ENCODE measurements around the gene ZNF346. TPM values are rescaled to one million over a fixed set of nuclear protein-coding genes. Genes with fewer than 3 reads are reported as not detected.

The ZNF346 gene
- total and polyA plus RNA-seq, 2 of the 13 experiments (the other 11 are each of a cell fraction or from before 2014, with no cell fraction given) = 8.6 to 19.4 TPM

- TF ChIP-seq HDAC2 (CRISPR knock-in tag; IDR thresholded peaks at IDR 0.05) = peak; percentile 30; the same call in 1 of the 2 replicates
- no peak for TF ChIP-seq ATM (IDR thresholded peaks at IDR 0.05; ENCODE audit: borderline replicate concordance)
- TF ChIP-seq ZBTB25 (CRISPR knock-in tag; IDR thresholded peaks at IDR 0.05) = no peak
- TF ChIP-seq ZFP62 (CRISPR knock-in tag; IDR thresholded peaks at IDR 0.05) = no peak
- no peak for TF ChIP-seq KLF13 (CRISPR knock-in tag; IDR thresholded peaks at IDR 0.05)
- TF ChIP-seq SNAPC5 (CRISPR knock-in tag; IDR thresholded peaks at IDR 0.05; ENCODE audit: borderline replicate concordance) = no peak
- TF ChIP-seq ZBTB49 (CRISPR knock-in tag; IDR thresholded peaks at IDR 0.05; ENCODE audit: borderline replicate concordance) = no peak
- no peak for TF ChIP-seq ZNF784 (CRISPR knock-in tag; IDR thresholded peaks at IDR 0.05; ENCODE audit: borderline replicate concordance)
- no peak for TF ChIP-seq RFXANK (CRISPR knock-in tag; IDR thresholded peaks at IDR 0.05)
- peak; percentile 57; the same call in 1 of the 2 replicates for TF ChIP-seq ZNF264 (CRISPR knock-in tag; IDR thresholded peaks at IDR 0.05)
- no peak for TF ChIP-seq ZNF224 (CRISPR knock-in tag; IDR thresholded peaks at IDR 0.05)
- TF ChIP-seq ZFP36L2 (CRISPR knock-in tag; IDR thresholded peaks at IDR 0.05) = no peak
- peak; percentile 29 for TF ChIP-seq ZFP91 (CRISPR knock-in tag; IDR thresholded peaks at IDR 0.05; ENCODE audit: borderline replicate concordance)
- TF ChIP-seq ZFP90 (CRISPR knock-in tag; IDR thresholded peaks at IDR 0.05; ENCODE audit: borderline replicate concordance) = 0 out of 2 replicates have a peak, but pooled peaks have one; percentile 27
- TF ChIP-seq GTF2F1 (IDR thresholded peaks at IDR 0.05; ENCODE audit: low read length) = no peak
- peak; percentile 41; the same call in 1 of the 2 replicates for TF ChIP-seq NCOA2 (CRISPR knock-in tag; IDR thresholded peaks at IDR 0.05)
- no peak for TF ChIP-seq MLLT10 (CRISPR knock-in tag; IDR thresholded peaks at IDR 0.05)
- no peak for TF ChIP-seq SRSF4 (IDR thresholded peaks at IDR 0.05; ENCODE audit: low read depth, low read length, poor library complexity, severe bottlenecking)
- no peak for TF ChIP-seq FOXA1 (IDR thresholded peaks at IDR 0.05)
- no peak for TF ChIP-seq FOXA1 (CRISPR knock-in tag; IDR thresholded peaks at IDR 0.05)
- TF ChIP-seq ZNF225 (CRISPR knock-in tag; IDR thresholded peaks at IDR 0.05) = no peak
- no peak for TF ChIP-seq TFAP4 (IDR thresholded peaks at IDR 0.05; ENCODE audit: borderline replicate concordance, low read depth)
Observed at GRCh38 chr5:177097016-177097985, 74.8 kb downstream of the ZNF346 start (continued).
